A549 (cell line): ENCODE results near the gene SVIL. TPM values are rescaled to one million over a fixed set of nuclear protein-coding genes. Genes with fewer than 3 reads are reported as not detected.

Experiments used
- ATAC-seq, 2 experiments: fragments of 200-7000 bp in 1 of 2; fragments of >200 bp in 1 of 2; cut with Nextera tagmentation in 1 of 2; cut with Tn5 transposase in 1 of 2; 3 replicates each; pipeline versions ENCODE4 v1.8.0 to v1.9.1; 2018 to 2020; ENCODE audit warnings: mild to moderate bottlenecking in 1 of 2, moderate library complexity in 1 of 2
- CTCF ChIA-PET: fragments of 300-600 bp; sonication (Branson Sonifier 250); formaldehyde crosslinking; extraction: SDS; loops from one replicate; lab custom pipeline; 2021; ENCODE audit warnings: antibody characterized with exemption, inconsistent platforms; lab: Yijun Ruan, JAX
- POLR2A ChIA-PET: fragments of 350-600 bp; formaldehyde crosslinking; extraction: SDS; loops from one replicate; lab custom pipeline; 2021; ENCODE audit warnings: antibody characterized with exemption, inconsistent platforms; lab: Yijun Ruan, JAX
- DNase-seq, 2 experiments: peaks; one replicate each; pipeline versions ENCODE4 v3.0.0 to v3.0.0-alpha.2; 2011 to 2016; ENCODE audit warnings: low read depth in 1 of 2, low spot score in 1 of 2
- FAIRE-seq: peaks from 2 replicates; lab custom pipeline; 2011; peaks lifted over from hg19 to GRCh38; lab: Jason Lieb, UNC
- H3K27ac ChIP-seq, 2 experiments: fragments of >200 bp; sonication (Bioruptor Twin); formaldehyde crosslinking; 3 replicates each; pipeline ENCODE4 v1.5.1; 2016 to 2017
- H3K4me1 ChIP-seq: fragments of >200 bp; sonication (Bioruptor Twin); formaldehyde crosslinking; 3 replicates; pipeline ENCODE4 v1.6.1; 2016
- H3K4me2 ChIP-seq: fragments of >200 bp; sonication (Bioruptor Twin); formaldehyde crosslinking; 3 replicates; pipeline ENCODE4 v1.6.1; 2016
- H3K4me3 ChIP-seq: fragments of >200 bp; sonication (Bioruptor Twin); formaldehyde crosslinking; 3 replicates; pipeline ENCODE4 v1.5.1; 2016
- H3K9me3 ChIP-seq: fragments of >200 bp; sonication (Bioruptor Twin); formaldehyde crosslinking; 3 replicates; pipeline ENCODE4 v1.6.1; 2016
- CBX8 ChIP-seq: fragments of 200-600 bp; sonication (generic); IDR thresholded peaks from 2 replicates; pipeline ENCODE4 v1.6.1; 2016
- CEBPB ChIP-seq, 2 experiments: fragments of >200 bp in 1 of 2; sonication (Bioruptor Twin) in 1 of 2; formaldehyde crosslinking in 1 of 2; IDR thresholded peaks; 2 replicates each; pipeline ENCODE4 v1.6.1; 2012 to 2016
- CHD2 ChIP-seq: fragments of 150-350 bp; IDR thresholded peaks from 2 replicates; pipeline ENCODE4 v1.6.1; 2014; ENCODE audit warnings: low read length; ENCODE audit not compliant: partially characterized antibody
- CHD4 ChIP-seq: fragments of 200-600 bp; sonication (generic); IDR thresholded peaks from 2 replicates; pipeline ENCODE4 v1.6.1; 2016; ENCODE audit warnings: antibody characterized with exemption, mild to moderate bottlenecking, borderline replicate concordance
- FOSL2 ChIP-seq, 2 experiments: fragments of 450-650 bp in 1 of 2; fragments of >200 bp in 1 of 2; sonication (Bioruptor Twin) in 1 of 2; formaldehyde crosslinking; IDR thresholded peaks; 2 replicates each; pipeline versions ENCODE4 v1.5.0 to v1.6.1; 2016 to 2020; ENCODE audit warnings: mild to moderate bottlenecking in 1 of 2, moderate library complexity in 1 of 2
- FOXS1 ChIP-seq: fragments of 250-450 bp; sonication (Bioruptor Pico); IDR thresholded peaks from 2 replicates; pipeline ENCODE4 v1.5.0; 2020; ENCODE audit warnings: mild to moderate bottlenecking, moderate library complexity
- GATA3 ChIP-seq: IDR thresholded peaks from 2 replicates; pipeline ENCODE4 v1.6.1; 2012; ENCODE audit warnings: borderline replicate concordance
- JUN ChIP-seq, 2 experiments: fragments of >200 bp; sonication (Bioruptor Twin); formaldehyde crosslinking; IDR thresholded peaks; 2 replicates in 1 of 2; 3 replicates in 1 of 2; pipeline ENCODE4 v1.6.1; 2016 to 2017
- JUNB ChIP-seq: fragments of >200 bp; sonication (Bioruptor Twin); formaldehyde crosslinking; IDR thresholded peaks from 2 replicates; pipeline ENCODE4 v1.6.1; 2016
- KDM5A ChIP-seq: fragments of 200-600 bp; sonication (generic); IDR thresholded peaks from 2 replicates; pipeline ENCODE4 v1.6.1; 2016; ENCODE audit warnings: antibody characterized with exemption, mild to moderate bottlenecking
- NR3C1 ChIP-seq: fragments of >200 bp; sonication (Bioruptor Twin); formaldehyde crosslinking; IDR thresholded peaks from 3 replicates; pipeline ENCODE4 v1.6.1; 2017
- POLR2A ChIP-seq: IDR thresholded peaks from 2 replicates; pipeline ENCODE4 v1.6.1; 2012; ENCODE audit warnings: mild to moderate bottlenecking, low read length
- RNF2 ChIP-seq: fragments of 200-600 bp; sonication (generic); IDR thresholded peaks from 2 replicates; pipeline ENCODE4 v1.6.1; 2016; ENCODE audit warnings: low read depth, mild to moderate bottlenecking, antibody characterized with exemption, moderate library complexity, borderline replicate concordance
- SMC3 ChIP-seq: fragments of >200 bp; sonication (Bioruptor Twin); formaldehyde crosslinking; IDR thresholded peaks from 3 replicates; pipeline ENCODE4 v1.6.1; 2018; ENCODE audit warnings: inconsistent platforms
- ZNF302 ChIP-seq: fragments of 250-450 bp; sonication (Bioruptor Pico); IDR thresholded peaks from 2 replicates; pipeline ENCODE4 v1.9.0; 2021; ENCODE audit warnings: inconsistent platforms, mild to moderate bottlenecking, moderate library complexity
- WGBS: methylation state at CpG from one replicate; pipeline ENCODE4 v1.1.6; 2017; ENCODE audit errors: missing lambda C conversion rate; 5-methylcytosine and 5-hydroxymethylcytosine counted together
- polyA plus RNA-seq, 4 experiments: library from polyadenylated mRNA; depleted of rRNA in 3 of 4; stranded (reverse); fragments of >200 nt; fragmentation: RNase III in 1 of 4; extraction: RNeasy Plus Mini Kit Qiagen cat#74134 plus additional on column Dnase treatment in 1 of 4; gene quantifications; 2 replicates in 3 of 4; 3 replicates in 1 of 4; pipeline ENCODE4 v1.2.3, GENCODE V29; 2011 to 2017
- TF ChIP-seq, protein P1 (sequence below): IDR thresholded peaks from 2 replicates; pipeline ENCODE4 v1.6.1; 2012; ENCODE audit warnings: low read depth, borderline replicate concordance
- TF ChIP-seq, protein P2 (sequence below): fragments of 450-650 bp; IDR thresholded peaks from 2 replicates; pipeline ENCODE4 v1.6.1; 2014; ENCODE audit warnings: antibody characterized with exemption
- TF ChIP-seq, protein P3 (sequence below): fragments of >200 bp; sonication (Bioruptor Twin); formaldehyde crosslinking; IDR thresholded peaks from 2 replicates; pipeline ENCODE4 v1.6.1; 2016
- TF ChIP-seq, protein P4 (sequence below): IDR thresholded peaks from 2 replicates; pipeline ENCODE4 v1.6.1; 2012
- TF ChIP-seq, protein P5 (sequence below): fragments of >200 bp; sonication (Bioruptor Twin); formaldehyde crosslinking; IDR thresholded peaks from 3 replicates; pipeline ENCODE4 v1.6.1; 2016
- TF ChIP-seq, protein P6 (sequence below): IDR thresholded peaks from 2 replicates; pipeline ENCODE4 v1.6.1; 2012
- TF ChIP-seq, protein P7 (sequence below): fragments of >200 bp; sonication (Bioruptor Twin); formaldehyde crosslinking; IDR thresholded peaks from 3 replicates; pipeline ENCODE4 v1.5.1; 2016

Gene SVIL
- polyA plus RNA-seq, 2 of the 4 experiments (the other 2 are of a cell fraction) = 12.0 to 20.4 TPM

DNA sequence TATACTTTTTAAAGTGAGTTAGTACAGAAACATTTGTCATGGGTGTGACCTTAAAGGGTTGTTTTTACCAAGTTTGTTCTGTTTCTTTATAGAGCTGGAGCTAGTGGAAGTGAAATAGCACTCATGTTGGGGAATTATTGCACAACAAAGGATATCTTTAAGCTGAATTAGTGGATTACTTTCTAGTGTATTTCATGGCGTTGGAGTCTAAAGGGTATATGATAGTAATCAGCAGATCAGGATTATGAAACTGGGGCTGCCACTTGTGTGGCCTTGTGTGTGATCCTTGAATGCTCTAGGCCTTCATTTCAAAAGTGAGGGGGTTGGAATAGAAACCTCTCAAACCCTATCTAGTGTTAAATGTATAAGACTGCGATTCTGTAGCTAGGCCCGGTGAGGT lies 222.3 kb downstream of the SVIL start (continued):
- TF ChIP-seq CHD2 = no peak
- TF ChIP-seq GATA3 = no peak
- no peak for TF ChIP-seq SMC3
- no peak for TF ChIP-seq KDM5A
- TF ChIP-seq, protein P1, sequence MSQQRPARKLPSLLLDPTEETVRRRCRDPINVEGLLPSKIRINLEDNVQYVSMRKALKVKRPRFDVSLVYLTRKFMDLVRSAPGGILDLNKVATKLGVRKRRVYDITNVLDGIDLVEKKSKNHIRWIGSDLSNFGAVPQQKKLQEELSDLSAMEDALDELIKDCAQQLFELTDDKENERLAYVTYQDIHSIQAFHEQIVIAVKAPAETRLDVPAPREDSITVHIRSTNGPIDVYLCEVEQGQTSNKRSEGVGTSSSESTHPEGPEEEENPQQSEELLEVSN = no peak
- TF ChIP-seq, protein P2, sequence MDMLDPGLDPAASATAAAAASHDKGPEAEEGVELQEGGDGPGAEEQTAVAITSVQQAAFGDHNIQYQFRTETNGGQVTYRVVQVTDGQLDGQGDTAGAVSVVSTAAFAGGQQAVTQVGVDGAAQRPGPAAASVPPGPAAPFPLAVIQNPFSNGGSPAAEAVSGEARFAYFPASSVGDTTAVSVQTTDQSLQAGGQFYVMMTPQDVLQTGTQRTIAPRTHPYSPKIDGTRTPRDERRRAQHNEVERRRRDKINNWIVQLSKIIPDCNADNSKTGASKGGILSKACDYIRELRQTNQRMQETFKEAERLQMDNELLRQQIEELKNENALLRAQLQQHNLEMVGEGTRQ = no peak
- no peak for TF ChIP-seq CHD4
- no peak for TF ChIP-seq JUN (IDR thresholded peaks at IDR 0.05)
- no peak for TF ChIP-seq RNF2

DNA sequence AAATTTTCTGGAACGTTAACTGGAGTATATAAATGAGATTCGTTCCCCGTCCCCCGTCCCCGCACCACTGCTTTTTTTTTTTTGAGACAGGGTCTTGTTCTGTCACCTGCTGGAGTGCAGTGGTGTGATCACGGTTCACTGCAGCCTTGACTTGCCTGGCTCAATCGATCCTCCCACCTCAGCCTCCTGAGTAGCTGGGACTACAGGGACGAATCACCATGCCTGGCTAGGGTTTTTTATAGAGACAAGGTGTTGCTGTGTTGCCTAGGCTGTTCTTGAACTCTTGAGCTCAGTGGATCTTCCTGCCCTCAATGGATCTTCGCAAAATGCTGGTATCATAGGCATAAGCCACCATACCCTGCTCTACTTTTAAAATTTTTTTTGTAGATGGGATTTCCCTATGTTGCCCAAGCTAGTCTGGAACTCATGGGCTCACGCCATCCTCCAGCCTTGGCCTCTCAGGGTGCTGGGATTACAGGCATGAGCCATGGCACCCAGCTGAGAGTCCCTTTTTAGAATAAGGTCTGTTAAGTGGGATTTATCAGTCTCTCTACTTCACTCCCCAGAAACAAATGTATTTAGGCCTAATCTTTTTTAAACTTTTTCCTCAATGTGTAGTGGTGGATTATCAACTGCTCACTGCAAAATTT lies 223.0 kb downstream of the SVIL start:
- peaks cover 14% of the 10 kb centered on the region; the same call in 2 of the 3 replicates for H3K9me3 ChIP-seq
- H3K4me2 ChIP-seq = no peak overlapping the region
- no peak overlapping the region for H3K4me3 ChIP-seq
- peaks cover 25% of the 10 kb centered on the region; the same call in 2 of the 3 replicates for H3K4me1 ChIP-seq
- no peak for DNase-seq
- WGBS = 89% methylated on average over 10 of the region's 10 CpGs
- POLR2A ChIA-PET = no interaction called here
- CTCF ChIA-PET = interaction anchor here (0.8 to 1.4 kb wide), 3 partner anchors 26 to 802 kb away, joined by 3 to 5 read pairs (median 4); no protein-coding TSS in a partner anchor
- no peak overlapping the region for H3K27ac ChIP-seq
- TF ChIP-seq, protein P3, sequence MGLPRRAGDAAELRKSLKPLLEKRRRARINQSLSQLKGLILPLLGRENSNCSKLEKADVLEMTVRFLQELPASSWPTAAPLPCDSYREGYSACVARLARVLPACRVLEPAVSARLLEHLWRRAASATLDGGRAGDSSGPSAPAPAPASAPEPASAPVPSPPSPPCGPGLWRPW = no peak
- TF ChIP-seq CBX8 (no peak), NR3C1 (no peak), FOXS1 (CRISPR knock-in tag) (no peak)
- TF ChIP-seq, protein P4, sequence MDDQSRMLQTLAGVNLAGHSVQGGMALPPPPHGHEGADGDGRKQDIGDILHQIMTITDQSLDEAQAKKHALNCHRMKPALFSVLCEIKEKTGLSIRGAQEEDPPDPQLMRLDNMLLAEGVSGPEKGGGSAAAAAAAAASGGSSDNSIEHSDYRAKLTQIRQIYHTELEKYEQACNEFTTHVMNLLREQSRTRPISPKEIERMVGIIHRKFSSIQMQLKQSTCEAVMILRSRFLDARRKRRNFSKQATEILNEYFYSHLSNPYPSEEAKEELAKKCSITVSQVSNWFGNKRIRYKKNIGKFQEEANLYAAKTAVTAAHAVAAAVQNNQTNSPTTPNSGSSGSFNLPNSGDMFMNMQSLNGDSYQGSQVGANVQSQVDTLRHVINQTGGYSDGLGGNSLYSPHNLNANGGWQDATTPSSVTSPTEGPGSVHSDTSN = no peak
- TF ChIP-seq, protein P5, sequence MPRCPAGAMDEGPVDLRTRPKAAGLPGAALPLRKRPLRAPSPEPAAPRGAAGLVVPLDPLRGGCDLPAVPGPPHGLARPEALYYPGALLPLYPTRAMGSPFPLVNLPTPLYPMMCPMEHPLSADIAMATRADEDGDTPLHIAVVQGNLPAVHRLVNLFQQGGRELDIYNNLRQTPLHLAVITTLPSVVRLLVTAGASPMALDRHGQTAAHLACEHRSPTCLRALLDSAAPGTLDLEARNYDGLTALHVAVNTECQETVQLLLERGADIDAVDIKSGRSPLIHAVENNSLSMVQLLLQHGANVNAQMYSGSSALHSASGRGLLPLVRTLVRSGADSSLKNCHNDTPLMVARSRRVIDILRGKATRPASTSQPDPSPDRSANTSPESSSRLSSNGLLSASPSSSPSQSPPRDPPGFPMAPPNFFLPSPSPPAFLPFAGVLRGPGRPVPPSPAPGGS = no peak
- TF ChIP-seq, all 56 proteins: peak for 0
- FAIRE-seq = no peak
- no peak for ATAC-seq

DNA sequence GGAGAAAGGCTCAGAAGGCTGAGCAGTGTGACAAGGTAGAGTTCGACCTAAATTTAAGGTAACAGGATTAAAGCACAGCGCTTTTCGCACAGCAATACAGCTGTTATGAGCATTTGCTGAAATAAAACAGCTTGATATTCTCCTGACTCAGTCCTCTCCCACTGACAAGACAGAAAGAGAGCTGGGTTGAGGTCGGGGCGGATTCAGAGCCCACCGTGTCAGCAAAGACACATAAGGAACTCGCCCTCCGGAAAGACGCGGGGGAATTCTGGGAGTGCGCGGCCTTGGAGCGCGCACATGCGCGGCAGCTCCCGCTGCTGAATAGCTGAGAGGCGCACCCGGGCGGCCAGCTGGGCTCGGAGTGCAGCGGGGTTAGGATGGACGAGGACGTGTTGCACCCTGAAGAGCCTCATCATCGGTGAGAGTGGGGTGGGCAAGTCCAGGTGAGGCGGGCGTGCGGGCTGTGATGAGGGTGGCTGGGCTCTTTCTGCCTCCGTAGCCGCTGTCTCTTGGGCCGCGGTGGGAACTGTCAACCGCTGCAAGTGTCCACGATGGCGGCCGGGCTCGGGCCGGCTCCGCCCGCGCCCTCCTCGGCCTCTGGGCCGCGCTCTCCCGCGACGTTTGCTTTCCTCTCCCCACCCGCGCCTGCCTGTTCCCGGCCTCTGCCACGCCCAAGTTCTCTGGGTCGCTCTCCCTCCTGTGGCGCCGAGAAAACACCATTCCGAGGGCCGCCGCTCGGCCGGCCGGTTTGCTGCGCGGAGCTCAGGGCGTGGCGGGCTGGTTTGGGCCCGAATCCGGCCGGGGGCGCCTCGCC lies 225.3 kb downstream of the SVIL start:
- WGBS = 5% methylated on average over 32 of the region's 69 CpGs
- ATAC-seq = peak; percentile 98
- ChIA-PET CTCF (interaction anchor here (1.0 to 3.7 kb wide), 5 partner anchors 17 to 746 kb away, joined by 3 to 22 read pairs (median 4); no protein-coding TSS in a partner anchor), POLR2A (interaction anchor here (0.6 kb wide), 1 partner anchor 940 kb away, joined by 6 read pairs; the partner anchor contains the start of gene MTPAP)
- H3K4me3 ChIP-seq = peak overlapping the region; percentile 62
- H3K4me1 ChIP-seq = peaks cover 22% of the 10 kb centered on the region; the same call in 2 of the 3 replicates
- peak overlapping the region; percentile 74 for H3K4me2 ChIP-seq
- peaks cover 14% of the 10 kb centered on the region; the same call in 2 of the 3 replicates for H3K9me3 ChIP-seq
- no peak for FAIRE-seq
- peak; percentile 79 to 80 for DNase-seq
- H3K27ac ChIP-seq = peak overlapping the region; percentile 78 to 89
- TF ChIP-seq, protein P5 = peak; percentile 55; the same call in 2 of the 3 replicates
- TF ChIP-seq, protein P6, sequence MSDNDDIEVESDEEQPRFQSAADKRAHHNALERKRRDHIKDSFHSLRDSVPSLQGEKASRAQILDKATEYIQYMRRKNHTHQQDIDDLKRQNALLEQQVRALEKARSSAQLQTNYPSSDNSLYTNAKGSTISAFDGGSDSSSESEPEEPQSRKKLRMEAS = peak; percentile 88
- TF ChIP-seq, protein P7, sequence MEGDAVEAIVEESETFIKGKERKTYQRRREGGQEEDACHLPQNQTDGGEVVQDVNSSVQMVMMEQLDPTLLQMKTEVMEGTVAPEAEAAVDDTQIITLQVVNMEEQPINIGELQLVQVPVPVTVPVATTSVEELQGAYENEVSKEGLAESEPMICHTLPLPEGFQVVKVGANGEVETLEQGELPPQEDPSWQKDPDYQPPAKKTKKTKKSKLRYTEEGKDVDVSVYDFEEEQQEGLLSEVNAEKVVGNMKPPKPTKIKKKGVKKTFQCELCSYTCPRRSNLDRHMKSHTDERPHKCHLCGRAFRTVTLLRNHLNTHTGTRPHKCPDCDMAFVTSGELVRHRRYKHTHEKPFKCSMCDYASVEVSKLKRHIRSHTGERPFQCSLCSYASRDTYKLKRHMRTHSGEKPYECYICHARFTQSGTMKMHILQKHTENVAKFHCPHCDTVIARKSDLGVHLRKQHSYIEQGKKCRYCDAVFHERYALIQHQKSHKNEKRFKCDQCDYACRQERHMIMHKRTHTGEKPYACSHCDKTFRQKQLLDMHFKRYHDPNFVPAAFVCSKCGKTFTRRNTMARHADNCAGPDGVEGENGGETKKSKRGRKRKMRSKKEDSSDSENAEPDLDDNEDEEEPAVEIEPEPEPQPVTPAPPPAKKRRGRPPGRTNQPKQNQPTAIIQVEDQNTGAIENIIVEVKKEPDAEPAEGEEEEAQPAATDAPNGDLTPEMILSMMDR = no peak
- TF ChIP-seq ZNF302 (CRISPR knock-in tag) (no peak), FOSL2 (IDR thresholded peaks at IDR 0.05) (no peak), FOSL2 (CRISPR knock-in tag; IDR thresholded peaks at IDR 0.05) (no peak), POLR2A (peak; percentile 91), JUNB (no peak), CEBPB (IDR thresholded peaks at IDR 0.05) (no peak), GATA3 (0 out of 2 replicates have a peak, but pooled peaks have one; percentile 13)
- TF ChIP-seq, protein P1 = peak; percentile 76; the same call in 1 of the 2 replicates
- TF ChIP-seq, protein P2 = no peak
